Measurements from ENCODE around the gene TAS2R41.
"Not testable (repeated sequence)": the region's sequence is repeated elsewhere in the genome, so short reads cannot be mapped to it uniquely, and the experiment has no call there.

Gene TAS2R41

GRCh38 chr7:143514995-143515735 lies 37.5 kb downstream of the TAS2R41 start:
- in situ Hi-C loops (cut with MboI; ENCODE audit: low sequenced_read_pairs) = no loop called here

GRCh38 chr7:143516981-143517380 lies 39.3 kb downstream of the TAS2R41 start:
- in situ Hi-C loops (cut with MboI; ENCODE audit: low sequenced_read_pairs) = no loop called here

GRCh38 chr7:143518521-143518920 lies 40.8 kb downstream of the TAS2R41 start:
- in situ Hi-C loops (cut with MboI; ENCODE audit: low sequenced_read_pairs) = no loop called here

- in situ Hi-C loops (cut with MboI; ENCODE audit: low sequenced_read_pairs) = no loop called here
These were observed 41.3 kb downstream of the TAS2R41 start for GRCh38 chr7:143518941-143519340.

- in situ Hi-C loops (cut with MboI; ENCODE audit: low sequenced_read_pairs) = no loop called here
These were observed 41.9 kb downstream of the TAS2R41 start for GRCh38 chr7:143519411-143520131.

GRCh38 chr7:143522309-143522916 lies 44.7 kb downstream of the TAS2R41 start:
- in situ Hi-C loops (cut with MboI; ENCODE audit: low sequenced_read_pairs) = not testable (repeated sequence)
